Measurements from ENCODE around the gene DSCAML1. TPM values are rescaled to one million over a fixed set of nuclear protein-coding genes. Genes with fewer than 3 reads are reported as not detected.

The DSCAML1 gene
- total and polyA plus RNA-seq, 7 donors: 0.04 to 0.52 (median 0.06) TPM

DNA sequence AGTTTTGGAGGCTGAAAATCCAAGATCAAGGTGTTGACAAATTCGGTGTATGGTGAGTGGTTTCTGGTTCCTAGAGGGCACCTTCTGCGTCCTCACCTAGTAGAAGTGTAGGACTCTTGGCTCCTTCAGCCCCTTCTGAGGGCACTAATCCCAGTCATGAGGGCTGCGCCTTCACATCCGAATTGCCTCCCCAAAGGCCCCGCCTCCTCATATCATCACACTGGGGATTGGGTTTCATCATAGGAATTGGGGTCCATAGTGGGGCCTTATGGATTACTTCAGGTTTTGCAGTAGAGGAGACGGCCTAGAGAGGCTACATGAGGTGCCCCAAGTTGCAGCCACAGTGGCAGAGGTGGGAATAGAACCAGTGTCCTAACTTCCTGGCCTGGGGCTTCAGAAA lies 382.3 kb downstream of the DSCAML1 start:
- ATAC-seq (no peak), DNase-seq (no peak)
- H3K4me3 ChIP-seq: no peak overlapping the region
- no peaks in the 10 kb centered on the region for H3K4me1 ChIP-seq
- intact Hi-C loops (cut with DNase I): no loop called here
- H3K27ac ChIP-seq: no peak overlapping the region
- WGBS, 3 donors: 90 to 94% (median 90%) methylated on average over 6 of the region's 6 CpGs
- no peaks in the 10 kb centered on the region for H3K27me3 ChIP-seq (ENCODE audit: insufficient read depth in 3 of 3, low read length in 2 of 3)
- TF ChIP-seq, protein P1, sequence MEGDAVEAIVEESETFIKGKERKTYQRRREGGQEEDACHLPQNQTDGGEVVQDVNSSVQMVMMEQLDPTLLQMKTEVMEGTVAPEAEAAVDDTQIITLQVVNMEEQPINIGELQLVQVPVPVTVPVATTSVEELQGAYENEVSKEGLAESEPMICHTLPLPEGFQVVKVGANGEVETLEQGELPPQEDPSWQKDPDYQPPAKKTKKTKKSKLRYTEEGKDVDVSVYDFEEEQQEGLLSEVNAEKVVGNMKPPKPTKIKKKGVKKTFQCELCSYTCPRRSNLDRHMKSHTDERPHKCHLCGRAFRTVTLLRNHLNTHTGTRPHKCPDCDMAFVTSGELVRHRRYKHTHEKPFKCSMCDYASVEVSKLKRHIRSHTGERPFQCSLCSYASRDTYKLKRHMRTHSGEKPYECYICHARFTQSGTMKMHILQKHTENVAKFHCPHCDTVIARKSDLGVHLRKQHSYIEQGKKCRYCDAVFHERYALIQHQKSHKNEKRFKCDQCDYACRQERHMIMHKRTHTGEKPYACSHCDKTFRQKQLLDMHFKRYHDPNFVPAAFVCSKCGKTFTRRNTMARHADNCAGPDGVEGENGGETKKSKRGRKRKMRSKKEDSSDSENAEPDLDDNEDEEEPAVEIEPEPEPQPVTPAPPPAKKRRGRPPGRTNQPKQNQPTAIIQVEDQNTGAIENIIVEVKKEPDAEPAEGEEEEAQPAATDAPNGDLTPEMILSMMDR (IDR thresholded peaks at IDR 0.05): no peak
- H3K36me3 ChIP-seq (ENCODE audit: insufficient read depth in 1 of 2, low read depth in 1 of 2): peaks cover 0 to 5% of the 10 kb centered on the region in 2 donors
- H3K9me3 ChIP-seq: no peaks in the 10 kb centered on the region

DNA sequence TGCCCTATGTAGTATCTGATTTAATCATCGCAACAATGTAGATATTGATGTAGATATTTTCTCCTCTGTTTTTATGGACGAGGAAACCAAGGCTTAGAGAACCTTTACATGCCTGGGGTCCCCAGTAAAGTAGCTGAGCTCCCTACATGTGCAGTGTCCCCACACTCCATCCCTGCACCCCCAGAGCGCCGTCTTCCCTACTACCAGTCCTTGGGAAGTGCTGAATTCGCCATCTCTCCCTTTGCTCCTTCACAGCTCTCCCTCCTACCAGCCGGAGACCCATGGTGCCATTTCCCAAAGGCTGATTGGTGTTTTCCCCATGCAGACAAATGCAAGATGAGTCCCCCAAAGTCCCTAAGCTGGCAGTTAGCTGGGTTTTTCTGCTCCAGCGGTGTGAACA lies 383.4 kb downstream of the DSCAML1 start:
- Histone ChIP-seq H3K9me3 (no peaks in the 10 kb centered on the region), H3K27me3 (ENCODE audit: insufficient read depth in 3 of 3, low read length in 2 of 3) (no peaks in the 10 kb centered on the region), H3K4me3 (no peak overlapping the region), H3K27ac (no peak overlapping the region), H3K4me1 (no peaks in the 10 kb centered on the region), H3K36me3 (ENCODE audit: insufficient read depth in 1 of 2, low read depth in 1 of 2) (peaks cover 0 to 15% of the 10 kb centered on the region in 2 donors)
- 96 to 98% (median 97%) methylated on average over 7 of the region's 7 CpGs for WGBS, 3 donors
- intact Hi-C loops (cut with DNase I): no loop called here
- TF ChIP-seq, protein P1 (IDR thresholded peaks at IDR 0.05): no peak
- no peak for DNase-seq
- ATAC-seq: no peak

DNA sequence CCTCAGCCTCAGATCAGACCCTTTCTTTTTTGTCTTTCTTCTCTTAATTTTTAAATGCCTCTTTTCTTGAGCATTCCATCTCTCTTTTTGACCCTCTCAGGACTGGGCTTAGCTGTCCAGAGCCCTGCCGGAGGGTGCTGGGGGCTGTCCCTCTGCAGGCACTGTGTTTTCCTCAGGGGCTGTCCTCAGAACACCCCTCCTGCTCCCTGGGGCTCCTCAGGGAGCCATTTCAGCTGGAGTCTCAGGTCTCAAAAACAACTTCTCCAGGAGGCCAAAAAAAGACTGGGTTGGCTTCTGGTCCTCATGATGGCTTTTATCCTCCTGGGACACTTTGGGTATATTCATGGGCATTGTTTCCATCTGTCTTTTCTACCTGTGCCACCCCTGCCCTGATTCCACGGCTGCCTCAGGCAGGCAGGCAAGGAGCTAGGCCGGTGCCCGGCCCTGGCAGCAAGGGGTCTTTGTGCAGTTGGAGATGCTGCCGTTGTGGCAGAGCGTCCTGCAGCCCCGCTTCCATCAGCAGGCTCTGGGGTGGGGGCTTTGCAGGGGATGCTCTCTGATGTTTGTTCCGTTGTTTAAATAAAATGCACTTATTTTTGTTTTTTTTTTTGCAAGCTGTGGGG lies 384.3 kb downstream of the DSCAML1 start:
- 86 to 94% (median 88%) methylated on average over 8 of the region's 8 CpGs for WGBS, 3 donors
- no peak for ATAC-seq
- Histone ChIP-seq H3K4me1 (no peaks in the 10 kb centered on the region), H3K36me3 (ENCODE audit: insufficient read depth in 1 of 2, low read depth in 1 of 2) (peaks cover 0 to 23% of the 10 kb centered on the region in 2 donors), H3K4me3 (no peak overlapping the region), H3K9me3 (no peaks in the 10 kb centered on the region), H3K27me3 (ENCODE audit: insufficient read depth in 3 of 3, low read length in 2 of 3) (no peaks in the 10 kb centered on the region), H3K27ac (no peak overlapping the region)
- intact Hi-C loops (cut with DNase I): no loop called here
- TF ChIP-seq, protein P1 (IDR thresholded peaks at IDR 0.05): no peak
- no peak for DNase-seq

DNA sequence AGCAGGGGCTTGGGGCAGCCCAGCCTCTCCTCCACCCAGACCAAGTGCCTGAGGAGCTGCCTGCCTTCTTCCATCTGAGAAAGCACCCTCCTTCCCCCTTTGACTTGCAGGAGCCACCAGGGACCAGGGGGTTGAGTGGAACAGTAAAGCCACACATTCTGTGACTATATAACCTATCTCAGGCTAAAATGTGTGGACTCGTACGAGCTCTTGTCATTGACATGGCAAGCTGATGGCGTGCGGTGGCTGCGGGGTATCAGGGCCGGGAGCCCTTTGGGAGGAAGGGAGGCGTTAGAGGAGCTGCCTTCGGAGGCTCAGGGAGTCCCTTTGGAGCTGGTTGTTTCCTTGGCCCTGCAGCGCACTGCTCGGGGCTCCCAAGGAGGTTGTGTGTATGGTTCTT lies 384.8 kb downstream of the DSCAML1 start:
- ATAC-seq: no peak
- Histone ChIP-seq H3K9me3 (no peaks in the 10 kb centered on the region), H3K27me3 (ENCODE audit: insufficient read depth in 3 of 3, low read length in 2 of 3) (no peaks in the 10 kb centered on the region), H3K4me1 (no peaks in the 10 kb centered on the region), H3K36me3 (ENCODE audit: insufficient read depth in 1 of 2, low read depth in 1 of 2) (peaks cover 0 to 26% of the 10 kb centered on the region in 2 donors), H3K27ac (no peak overlapping the region), H3K4me3 (no peak overlapping the region)
- TF ChIP-seq, protein P1 (IDR thresholded peaks at IDR 0.05): no peak
- DNase-seq: no peak
- 81 to 94% (median 83%) methylated on average over 10 of the region's 10 CpGs for WGBS, 3 donors
- intact Hi-C loops (cut with DNase I): no loop called here

DNA sequence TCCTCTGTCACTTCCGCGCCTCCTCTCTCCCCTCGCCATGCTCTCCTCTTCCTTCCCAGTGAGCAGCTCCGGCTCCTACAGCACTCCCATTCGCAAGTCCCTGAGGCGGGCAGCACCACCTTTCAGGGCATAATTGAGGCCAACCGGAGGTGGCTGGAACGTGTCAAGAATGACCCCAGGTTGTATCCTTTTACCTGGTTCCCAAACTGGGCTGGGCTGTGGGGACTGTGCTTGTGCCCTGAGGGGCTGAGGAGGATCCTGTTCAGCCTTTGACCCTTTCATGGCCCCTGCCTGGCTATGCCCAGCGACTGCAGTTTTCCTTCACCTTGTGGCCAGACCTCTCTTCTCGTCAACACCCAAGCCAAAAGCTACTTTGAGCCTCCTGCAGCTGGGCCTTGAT lies 385.3 kb downstream of the DSCAML1 start:
- peaks cover 0 to 26% of the 10 kb centered on the region in 2 donors for H3K36me3 ChIP-seq (ENCODE audit: insufficient read depth in 1 of 2, low read depth in 1 of 2)
- intact Hi-C loops (cut with DNase I): no loop called here
- H3K27me3 ChIP-seq (ENCODE audit: insufficient read depth in 3 of 3, low read length in 2 of 3): no peaks in the 10 kb centered on the region
- no peak overlapping the region for H3K4me3 ChIP-seq
- DNase-seq: no peak
- no peak for ATAC-seq
- no peaks in the 10 kb centered on the region for H3K4me1 ChIP-seq
- H3K27ac ChIP-seq: no peak overlapping the region
- WGBS, 3 donors: 82 to 94% (median 88%) methylated on average over 9 to 10 of the region's 10 CpGs
- TF ChIP-seq, protein P1 (IDR thresholded peaks at IDR 0.05): no peak
- H3K9me3 ChIP-seq: no peaks in the 10 kb centered on the region

Data from psoas muscle (tissue), 8 donors.